Astrocyte (in vitro differentiated cells and primary cell): Measurements from ENCODE around the gene EVI2B.

Experiments used
- EZH2 ChIP-seq: IDR thresholded peaks from 2 replicates; pipeline ENCODE4 v1.6.1; 2012; ENCODE audit warnings: mild to moderate bottlenecking, low read length, inconsistent platforms; ENCODE audit not compliant: insufficient read depth
- TF ChIP-seq, protein P1 (sequence below): IDR thresholded peaks from 2 replicates; pipeline ENCODE4 v1.5.1; 2011; ENCODE audit warnings: low read depth, mild to moderate bottlenecking, inconsistent platforms, low read length, moderate library complexity; ENCODE audit not compliant: insufficient read depth

DNA sequence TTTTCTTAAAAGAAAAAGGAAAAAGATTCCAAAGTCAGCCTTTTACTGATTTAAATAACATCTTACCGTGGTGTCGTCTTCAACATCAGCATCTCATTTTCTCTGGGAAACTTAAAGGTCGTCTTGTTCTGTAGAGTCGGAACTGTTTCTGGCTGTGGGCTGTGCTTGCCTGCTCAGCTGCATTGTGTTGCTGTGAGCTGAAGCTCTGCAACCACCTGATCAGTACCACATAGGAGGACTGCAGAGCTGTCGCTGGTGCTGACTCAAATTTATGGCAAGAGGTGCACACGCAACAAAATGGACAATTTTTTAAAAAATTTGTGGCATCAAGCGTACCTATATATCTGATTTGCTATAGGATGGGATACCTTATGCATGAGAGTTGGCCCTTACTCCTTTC is 16.8 kb downstream of the EVI2B start, which contains the start of gene OMG:
- TF ChIP-seq, protein P1, sequence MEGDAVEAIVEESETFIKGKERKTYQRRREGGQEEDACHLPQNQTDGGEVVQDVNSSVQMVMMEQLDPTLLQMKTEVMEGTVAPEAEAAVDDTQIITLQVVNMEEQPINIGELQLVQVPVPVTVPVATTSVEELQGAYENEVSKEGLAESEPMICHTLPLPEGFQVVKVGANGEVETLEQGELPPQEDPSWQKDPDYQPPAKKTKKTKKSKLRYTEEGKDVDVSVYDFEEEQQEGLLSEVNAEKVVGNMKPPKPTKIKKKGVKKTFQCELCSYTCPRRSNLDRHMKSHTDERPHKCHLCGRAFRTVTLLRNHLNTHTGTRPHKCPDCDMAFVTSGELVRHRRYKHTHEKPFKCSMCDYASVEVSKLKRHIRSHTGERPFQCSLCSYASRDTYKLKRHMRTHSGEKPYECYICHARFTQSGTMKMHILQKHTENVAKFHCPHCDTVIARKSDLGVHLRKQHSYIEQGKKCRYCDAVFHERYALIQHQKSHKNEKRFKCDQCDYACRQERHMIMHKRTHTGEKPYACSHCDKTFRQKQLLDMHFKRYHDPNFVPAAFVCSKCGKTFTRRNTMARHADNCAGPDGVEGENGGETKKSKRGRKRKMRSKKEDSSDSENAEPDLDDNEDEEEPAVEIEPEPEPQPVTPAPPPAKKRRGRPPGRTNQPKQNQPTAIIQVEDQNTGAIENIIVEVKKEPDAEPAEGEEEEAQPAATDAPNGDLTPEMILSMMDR: no peak
- TF ChIP-seq EZH2: no peak
